Astrocyte of the cerebellum (primary cell): ENCODE measurements around the gene MLST8.

ENCODE experiments used
- DNase-seq: peaks from one replicate; pipeline ENCODE4 v3.0.0-alpha.2; 2011; ENCODE audit warnings: low read depth
- H3K4me3 ChIP-seq: 2 replicates; pipeline ENCODE4 v1.5.1; 2011; ENCODE audit warnings: mild to moderate bottlenecking, low read depth, low read length, moderate library complexity
- CTCF ChIP-seq: IDR thresholded peaks from 2 replicates; pipeline ENCODE4 v1.5.1; 2012; ENCODE audit warnings: low read length, low read depth, moderate library complexity, mild to moderate bottlenecking; ENCODE audit errors: missing control alignments
- in situ Hi-C: cut with HindIII; loops from 2 replicates; pipeline ENCODE4 v1.10.0; 2017; ENCODE audit warnings: low sequenced_read_pairs

Gene MLST8

DNA sequence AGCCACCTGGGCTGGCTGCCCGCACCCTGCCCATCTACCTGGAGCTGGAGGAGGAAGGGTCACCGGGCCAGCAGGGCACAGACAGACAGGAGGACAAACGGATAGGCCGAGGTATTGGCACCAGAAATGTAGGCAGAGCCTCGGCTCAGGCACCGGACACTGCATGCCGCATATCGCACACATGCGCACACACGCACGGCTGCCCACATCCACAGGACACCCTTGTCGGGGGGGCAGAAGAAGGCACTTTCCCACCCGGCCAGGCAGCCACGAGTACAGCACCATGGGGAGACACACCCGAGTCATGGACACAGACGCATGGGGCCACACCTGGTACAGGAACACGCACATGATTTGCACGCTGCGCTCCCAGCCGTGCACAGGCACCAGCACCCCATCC, 23.3 kb upstream of the MLST8 start:
- no peak for TF ChIP-seq CTCF
- H3K4me3 ChIP-seq = no peak overlapping the region
- in situ Hi-C loops = no loop called here
- DNase-seq = no peak

GRCh38 chr16:2183671-2184070, 21.6 kb upstream of the MLST8 start:
- DNase-seq = no peak
- H3K4me3 ChIP-seq = no peak overlapping the region
- TF ChIP-seq CTCF = no peak
- in situ Hi-C loops = no loop called here

DNA sequence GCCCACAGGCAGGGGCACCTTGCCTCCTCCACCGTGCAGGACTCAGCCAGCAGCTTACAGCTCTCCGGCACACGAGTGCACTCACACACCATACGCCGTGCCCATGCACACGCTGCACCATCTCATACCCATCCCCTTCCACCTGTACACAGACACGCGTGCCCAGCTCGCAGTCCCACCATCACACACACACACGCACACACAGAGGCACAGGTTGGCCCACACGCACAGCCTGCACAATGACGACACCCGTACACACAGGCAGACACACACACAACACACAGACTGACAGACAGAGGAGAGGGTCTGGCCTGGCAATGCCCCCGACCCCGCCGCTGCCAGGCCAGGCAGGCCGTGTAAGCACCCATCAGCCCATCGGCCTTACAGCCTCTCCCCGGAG, 20.9 kb upstream of the MLST8 start:
- in situ Hi-C loops = no loop called here
- TF ChIP-seq CTCF = no peak
- H3K4me3 ChIP-seq = no peak overlapping the region
- DNase-seq = no peak

GRCh38 chr16:2184962-2185361, 20.3 kb upstream of the MLST8 start:
- no peak overlapping the region for H3K4me3 ChIP-seq
- TF ChIP-seq CTCF = no peak
- in situ Hi-C loops = no loop called here
- no peak for DNase-seq

- H3K4me3 ChIP-seq = no peak overlapping the region
- DNase-seq = no peak
- TF ChIP-seq CTCF = no peak
- in situ Hi-C loops = no loop called here
Observed at GRCh38 chr16:2186064-2186463, 19.2 kb upstream of the MLST8 start.

GRCh38 chr16:2186505-2186904, 18.7 kb upstream of the MLST8 start:
- in situ Hi-C loops = no loop called here
- no peak overlapping the region for H3K4me3 ChIP-seq
- no peak for DNase-seq
- TF ChIP-seq CTCF = no peak

- in situ Hi-C loops = no loop called here
- H3K4me3 ChIP-seq = no peak overlapping the region
- DNase-seq = no peak
- TF ChIP-seq CTCF = no peak
Observed at GRCh38 chr16:2187212-2187611, 18.0 kb upstream of the MLST8 start.
